Tibial artery (tissue), 4 donors: ENCODE measurements around the gene SHROOM3.

ENCODE experiments used
- DNase-seq, 2 donors: peaks; one replicate each; pipeline ENCODE4 v3.0.0-alpha.2; 2019
- H3K27ac ChIP-seq, 2 donors: fragments of 200-600 bp; sonication (generic) in 1 of 2; 1 replicate in 1 of 2; 2 replicates in 1 of 2; pipeline ENCODE4 v1.5.1; 2018 to 2019; ENCODE audit warnings: mild to moderate bottlenecking in 1 of 2
- H3K27me3 ChIP-seq, 2 donors: fragments of 200-600 bp; sonication (generic) in 1 of 2; one replicate each; pipeline versions ENCODE4 v1.5.1 to v1.6.0; 2016 to 2019
- H3K36me3 ChIP-seq, 3 donors: fragments of 200-600 bp; sonication (generic) in 2 of 3; one replicate each; pipeline ENCODE4 v1.5.1; 2016 to 2019; ENCODE audit warnings: mild to moderate bottlenecking in 2 of 3
- H3K4me1 ChIP-seq, 4 donors: fragments of 200-600 bp; sonication (generic) in 2 of 4; 1 replicate in 3 of 4; 2 replicates in 1 of 4; pipeline ENCODE4 v1.5.1; 2016 to 2019
- H3K4me3 ChIP-seq, 2 donors: fragments of 200-600 bp; sonication (generic) in 1 of 2; 1 replicate in 1 of 2; 2 replicates in 1 of 2; pipeline ENCODE4 v1.5.1; 2018 to 2019; ENCODE audit warnings: mild to moderate bottlenecking in 2 of 2
- H3K9me3 ChIP-seq, 3 donors: fragments of 200-600 bp; sonication (generic) in 1 of 3; one replicate each; pipeline ENCODE4 v1.5.1; 2016 to 2019
- intact Hi-C: fragments of 100-400 bp; cut with DNase I; formaldehyde crosslinking; loops from one replicate; pipeline ENCODE4 v1.15.0; 2023; ENCODE audit warnings: low total_unique reads
- TF ChIP-seq, protein P1 (sequence below), 2 experiments: fragments of 200-600 bp in 1 of 2; fragments of 450-650 bp in 1 of 2; IDR thresholded peaks; one replicate each; pipeline ENCODE4 v1.5.1; 2017 to 2019; ENCODE audit warnings: antibody characterized with exemption in 2 of 2, mild to moderate bottlenecking in 1 of 2, moderate library complexity in 1 of 2

SHROOM3 gene

DNA sequence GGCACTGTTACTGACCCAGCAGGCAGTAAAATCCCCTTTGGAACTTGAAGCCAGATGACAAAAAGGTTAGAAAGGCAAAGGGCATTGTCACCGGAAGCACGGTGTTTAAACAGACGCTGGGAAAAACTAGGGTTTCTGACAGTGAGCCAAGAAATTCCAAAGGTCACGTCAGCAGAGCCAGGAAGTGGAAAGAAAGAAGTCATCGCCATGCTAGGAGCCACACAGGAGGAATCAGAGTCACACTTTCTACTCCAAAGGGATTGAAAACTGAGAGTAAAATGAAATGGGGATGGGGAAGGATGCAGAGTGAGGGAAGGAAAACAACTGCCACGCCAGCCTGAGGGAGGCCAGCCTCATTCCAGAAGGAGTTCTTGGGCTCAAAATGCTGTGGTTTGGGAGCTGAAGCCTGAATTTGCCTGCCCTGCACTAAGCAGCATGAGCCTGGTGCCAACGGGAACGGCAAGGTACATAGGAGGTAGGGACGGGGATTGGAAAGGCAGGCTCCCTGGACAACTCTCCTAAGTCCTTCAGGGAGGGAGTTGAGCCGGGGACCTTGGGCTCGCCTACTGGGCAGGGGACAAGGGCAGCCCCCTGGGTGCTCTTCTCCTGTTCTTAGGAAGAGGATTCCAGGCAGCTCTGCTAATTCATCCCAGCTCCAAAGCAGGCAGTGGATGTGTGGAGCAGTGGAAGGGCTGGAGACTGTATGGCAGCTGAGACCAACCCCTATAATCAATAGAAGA, 396.1 kb downstream of the SHROOM3 start:
- Histone ChIP-seq H3K27me3 (no peaks in the 10 kb centered on the region), H3K9me3 (no peaks in the 10 kb centered on the region), H3K4me3 (peak overlapping the region; percentile 1 to 24), H3K36me3 (no peaks in the 10 kb centered on the region), H3K27ac (peak overlapping the region; percentile 77 to 81), H3K4me1 (peaks cover 0 to 24% (median 22%) of the 10 kb centered on the region in 4 donors)
- DNase-seq: peak; percentile 32 to 66
- TF ChIP-seq, protein P1, sequence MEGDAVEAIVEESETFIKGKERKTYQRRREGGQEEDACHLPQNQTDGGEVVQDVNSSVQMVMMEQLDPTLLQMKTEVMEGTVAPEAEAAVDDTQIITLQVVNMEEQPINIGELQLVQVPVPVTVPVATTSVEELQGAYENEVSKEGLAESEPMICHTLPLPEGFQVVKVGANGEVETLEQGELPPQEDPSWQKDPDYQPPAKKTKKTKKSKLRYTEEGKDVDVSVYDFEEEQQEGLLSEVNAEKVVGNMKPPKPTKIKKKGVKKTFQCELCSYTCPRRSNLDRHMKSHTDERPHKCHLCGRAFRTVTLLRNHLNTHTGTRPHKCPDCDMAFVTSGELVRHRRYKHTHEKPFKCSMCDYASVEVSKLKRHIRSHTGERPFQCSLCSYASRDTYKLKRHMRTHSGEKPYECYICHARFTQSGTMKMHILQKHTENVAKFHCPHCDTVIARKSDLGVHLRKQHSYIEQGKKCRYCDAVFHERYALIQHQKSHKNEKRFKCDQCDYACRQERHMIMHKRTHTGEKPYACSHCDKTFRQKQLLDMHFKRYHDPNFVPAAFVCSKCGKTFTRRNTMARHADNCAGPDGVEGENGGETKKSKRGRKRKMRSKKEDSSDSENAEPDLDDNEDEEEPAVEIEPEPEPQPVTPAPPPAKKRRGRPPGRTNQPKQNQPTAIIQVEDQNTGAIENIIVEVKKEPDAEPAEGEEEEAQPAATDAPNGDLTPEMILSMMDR (IDR thresholded peaks at IDR 0.05): no peak
- intact Hi-C loops: no loop called here

DNA sequence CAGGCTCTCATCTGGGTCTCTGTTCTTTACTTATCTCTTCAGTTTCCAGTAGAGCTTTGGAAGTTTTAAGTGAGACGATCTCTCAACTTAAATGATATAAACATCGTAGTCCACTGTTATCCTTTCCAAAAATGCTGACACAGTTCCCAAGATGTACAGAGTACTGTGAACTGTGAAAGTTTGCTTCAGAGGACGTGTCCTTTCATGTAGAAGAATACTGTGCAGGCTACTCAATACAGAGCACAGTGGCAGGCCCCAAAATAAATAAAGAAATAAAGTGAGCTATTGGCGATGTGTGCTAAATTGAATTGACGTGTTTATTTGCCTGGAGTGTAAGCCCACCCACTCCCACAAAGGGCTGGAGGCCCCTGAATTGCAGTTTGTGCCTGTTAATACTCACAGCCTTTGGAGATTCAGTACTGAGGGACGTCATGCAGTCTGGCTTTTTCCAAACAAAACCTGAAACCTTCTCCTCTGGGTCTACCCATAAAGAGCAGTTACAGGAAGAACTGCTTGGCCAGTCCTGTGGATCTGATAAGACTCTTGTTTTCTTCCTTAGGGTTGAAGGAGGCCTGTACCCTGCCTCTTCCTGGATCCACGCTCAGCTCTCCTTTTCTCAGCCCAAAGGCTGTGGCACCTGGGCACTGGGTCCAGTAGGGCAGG, 396.8 kb downstream of the SHROOM3 start:
- Histone ChIP-seq H3K27me3 (no peaks in the 10 kb centered on the region), H3K4me1 (peaks cover 0 to 24% (median 22%) of the 10 kb centered on the region in 4 donors), H3K4me3 (no peak overlapping the region), H3K27ac (peak overlapping the region; percentile 77 to 81), H3K36me3 (no peaks in the 10 kb centered on the region), H3K9me3 (no peaks in the 10 kb centered on the region)
- DNase-seq: no peak
- TF ChIP-seq, protein P1 (IDR thresholded peaks at IDR 0.05): no peak
- intact Hi-C loops: no loop called here
